ENCODE results near the gene VASH2.

The VASH2 gene

GRCh38 chr1:212976586-212976985 is 26.2 kb downstream of the VASH2 start:
- H3K4me3 ChIP-seq (ENCODE audit: low read length) = no peak overlapping the region
- DNase-seq (ENCODE audit: low read depth) = no peak
- TF ChIP-seq, protein P1, sequence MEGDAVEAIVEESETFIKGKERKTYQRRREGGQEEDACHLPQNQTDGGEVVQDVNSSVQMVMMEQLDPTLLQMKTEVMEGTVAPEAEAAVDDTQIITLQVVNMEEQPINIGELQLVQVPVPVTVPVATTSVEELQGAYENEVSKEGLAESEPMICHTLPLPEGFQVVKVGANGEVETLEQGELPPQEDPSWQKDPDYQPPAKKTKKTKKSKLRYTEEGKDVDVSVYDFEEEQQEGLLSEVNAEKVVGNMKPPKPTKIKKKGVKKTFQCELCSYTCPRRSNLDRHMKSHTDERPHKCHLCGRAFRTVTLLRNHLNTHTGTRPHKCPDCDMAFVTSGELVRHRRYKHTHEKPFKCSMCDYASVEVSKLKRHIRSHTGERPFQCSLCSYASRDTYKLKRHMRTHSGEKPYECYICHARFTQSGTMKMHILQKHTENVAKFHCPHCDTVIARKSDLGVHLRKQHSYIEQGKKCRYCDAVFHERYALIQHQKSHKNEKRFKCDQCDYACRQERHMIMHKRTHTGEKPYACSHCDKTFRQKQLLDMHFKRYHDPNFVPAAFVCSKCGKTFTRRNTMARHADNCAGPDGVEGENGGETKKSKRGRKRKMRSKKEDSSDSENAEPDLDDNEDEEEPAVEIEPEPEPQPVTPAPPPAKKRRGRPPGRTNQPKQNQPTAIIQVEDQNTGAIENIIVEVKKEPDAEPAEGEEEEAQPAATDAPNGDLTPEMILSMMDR (conservative IDR thresholded peaks at IDR 0.05; ENCODE audit: low read length) = no peak

GRCh38 chr1:212977781-212978645 is 27.7 kb downstream of the VASH2 start:
- TF ChIP-seq, protein P1 (conservative IDR thresholded peaks at IDR 0.05; ENCODE audit: low read length) = no peak
- DNase-seq (ENCODE audit: low read depth) = no peak

GRCh38 chr1:212979340-212980122 is 29.2 kb downstream of the VASH2 start:
- no peak overlapping the region for H3K4me3 ChIP-seq (ENCODE audit: low read length)
- no peak for DNase-seq (ENCODE audit: low read depth)
- TF ChIP-seq, protein P1 (conservative IDR thresholded peaks at IDR 0.05; ENCODE audit: low read length) = no peak

More at GRCh38 chr1:212977781-212978645, 27.7 kb downstream of the VASH2 start:
- no peak overlapping the region for H3K4me3 ChIP-seq (ENCODE audit: low read length)

- peak; percentile 26 for DNase-seq (ENCODE audit: low read depth)
- TF ChIP-seq, protein P1 (conservative IDR thresholded peaks at IDR 0.05; ENCODE audit: low read length) = no peak
- H3K4me3 ChIP-seq (ENCODE audit: low read length) = no peak overlapping the region
Observed at GRCh38 chr1:212980123-212980785, 29.9 kb downstream of the VASH2 start.

DNA sequence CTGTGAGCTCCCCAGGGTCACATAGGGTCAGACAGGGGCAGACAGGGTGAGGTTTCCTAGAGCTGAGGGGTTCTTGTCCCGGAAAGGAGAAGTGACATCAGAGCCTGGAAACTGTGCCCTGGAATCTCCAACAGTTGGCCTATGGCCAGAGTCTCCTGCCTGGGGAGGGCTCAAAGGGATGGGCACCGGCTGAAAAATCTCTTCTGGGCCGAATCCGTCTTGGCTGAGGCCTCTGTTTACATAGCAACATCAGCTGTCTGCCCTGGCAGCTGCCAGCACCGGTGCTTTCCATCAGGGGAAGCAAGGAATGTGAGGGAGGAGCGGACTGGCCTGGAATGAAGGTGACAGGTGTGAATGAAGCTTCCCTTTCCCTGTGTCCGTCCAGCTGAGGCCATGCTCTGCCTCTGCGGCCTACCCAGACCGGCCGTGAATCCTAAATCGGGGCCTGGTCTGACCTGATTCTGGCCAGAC is 30.7 kb downstream of the VASH2 start:
- no peak for DNase-seq (ENCODE audit: low read depth)
- no peak overlapping the region for H3K4me3 ChIP-seq (ENCODE audit: low read length)
- TF ChIP-seq, protein P1 (conservative IDR thresholded peaks at IDR 0.05; ENCODE audit: low read length) = no peak

GRCh38 chr1:212981571-212982328 is 31.4 kb downstream of the VASH2 start:
- TF ChIP-seq, protein P1 (conservative IDR thresholded peaks at IDR 0.05; ENCODE audit: low read length) = no peak
- no peak overlapping the region for H3K4me3 ChIP-seq (ENCODE audit: low read length)
- no peak for DNase-seq (ENCODE audit: low read depth)
